GM23338 (cell line): ENCODE results near the gene LRMDA. TPM values are rescaled to one million over a fixed set of nuclear protein-coding genes. Genes with fewer than 3 reads are reported as not detected.

ENCODE experiments used
- ATAC-seq: fragments of 200-7000 bp; cut with Tn5 transposase; 3 replicates; pipeline ENCODE4 v1.9.1; 2020
- DNase-seq: peaks from one replicate; pipeline ENCODE4 v3.0.0-alpha.2; 2015; ENCODE audit warnings: low spot score
- H2AFZ ChIP-seq: fragments of 200-600 bp; sonication (generic); 2 replicates; pipeline ENCODE4 v1.8.0; 2016; ENCODE audit warnings: antibody characterized with exemption, mild to moderate bottlenecking, moderate library complexity
- H3F3A ChIP-seq: fragments of 200-600 bp; sonication (generic); replicated peaks from 2 replicates; pipeline ENCODE4 v1.8.0; 2017; ENCODE audit warnings: antibody characterized with exemption, mixed run types, low read depth
- H3K27ac ChIP-seq: fragments of 200-600 bp; sonication (generic); 2 replicates; pipeline ENCODE4 v1.6.1; 2016; ENCODE audit warnings: low read depth
- H3K27me3 ChIP-seq: fragments of 200-600 bp; sonication (generic); 2 replicates; pipeline ENCODE4 v1.8.0; 2016; ENCODE audit warnings: mild to moderate bottlenecking, mixed run types, moderate library complexity; ENCODE audit not compliant: insufficient read depth
- H3K36me3 ChIP-seq: fragments of 200-600 bp; sonication (generic); 2 replicates; pipeline ENCODE4 v1.8.0; 2016; ENCODE audit warnings: mild to moderate bottlenecking; ENCODE audit not compliant: insufficient read depth
- H3K4me1 ChIP-seq: fragments of 200-600 bp; sonication (generic); 2 replicates; pipeline ENCODE4 v1.8.0; 2016; ENCODE audit warnings: mild to moderate bottlenecking, moderate library complexity; ENCODE audit not compliant: insufficient read depth
- H3K4me2 ChIP-seq: fragments of 200-600 bp; sonication (generic); 2 replicates; pipeline ENCODE4 v1.7.1; 2017; ENCODE audit warnings: mixed run types
- H3K4me3 ChIP-seq: fragments of 200-600 bp; sonication (generic); 2 replicates; pipeline ENCODE4 v1.6.1; 2016; ENCODE audit warnings: mixed run types
- H3K79me2 ChIP-seq: fragments of 200-600 bp; sonication (generic); replicated peaks from 2 replicates; pipeline ENCODE4 v1.8.0; 2017; ENCODE audit warnings: mild to moderate bottlenecking; ENCODE audit not compliant: insufficient read depth
- H3K9me2 ChIP-seq: fragments of 200-600 bp; sonication (generic); 2 replicates; pipeline ENCODE4 v1.8.0; 2017; ENCODE audit not compliant: insufficient read depth
- H4K20me1 ChIP-seq: fragments of 200-600 bp; sonication (generic); replicated peaks from 2 replicates; pipeline ENCODE4 v1.8.0; 2017; ENCODE audit warnings: mild to moderate bottlenecking; ENCODE audit not compliant: insufficient read depth
- H3K27ac Mint-ChIP-seq: 2 replicates; pipeline ENCODE4 v1.8.0; 2020; ENCODE audit warnings: inconsistent platforms, mild to moderate bottlenecking, moderate library complexity, mixed read lengths
- H3K27me3 Mint-ChIP-seq: 3 replicates; pipeline ENCODE4 v1.8.0; 2022; ENCODE audit warnings: low read depth, mild to moderate bottlenecking, moderate library complexity, mixed read lengths, inconsistent platforms; ENCODE audit not compliant: insufficient read depth, poor library complexity
- H3K36me3 Mint-ChIP-seq: 3 replicates; pipeline ENCODE4 v1.8.0; 2021; ENCODE audit warnings: low read depth, mild to moderate bottlenecking, inconsistent platforms, moderate library complexity, mixed read lengths
- H3K4me1 Mint-ChIP-seq: 3 replicates; pipeline ENCODE4 v1.8.0; 2020; ENCODE audit warnings: mild to moderate bottlenecking, inconsistent platforms, mixed read lengths
- H3K4me3 Mint-ChIP-seq: 3 replicates; pipeline ENCODE4 v1.8.0; 2021; ENCODE audit warnings: moderate library complexity, mild to moderate bottlenecking, inconsistent platforms, mixed read lengths
- H3K9me3 Mint-ChIP-seq: 3 replicates; pipeline ENCODE4 v1.8.0; 2020; ENCODE audit warnings: moderate library complexity, mild to moderate bottlenecking, inconsistent platforms, mixed read lengths
- CREB1 ChIP-seq: fragments of 250-450 bp; sonication (Bioruptor Pico); IDR thresholded peaks from 2 replicates; pipeline ENCODE4 v1.5.0; 2020; ENCODE audit warnings: low read depth, mild to moderate bottlenecking, moderate library complexity
- CTCF ChIP-seq, 2 experiments: fragments of 200-600 bp in 1 of 2; sonication (generic) in 1 of 2; conservative IDR thresholded peaks; 2 replicates each; pipeline versions ENCODE4 v1.5.1 to v1.6.1; 2016 to 2017; ENCODE audit warnings: antibody characterized with exemption in 2 of 2, low read depth in 2 of 2, mild to moderate bottlenecking in 2 of 2, moderate library complexity in 1 of 2
- ETS1 ChIP-seq: IDR thresholded peaks from 2 replicates; pipeline ENCODE4 v1.6.1; 2016; ENCODE audit warnings: antibody characterized with exemption
- EZH2 ChIP-seq: fragments of 200-600 bp; sonication (generic); IDR thresholded peaks from one replicate; pipeline ENCODE4 v1.8.0; 2017; ENCODE audit warnings: antibody characterized with exemption, mild to moderate bottlenecking, low read depth; ENCODE audit not compliant: unreplicated experiment
- EZH2phosphoT487 ChIP-seq: fragments of 200-600 bp; sonication (generic); IDR thresholded peaks from one replicate; pipeline ENCODE4 v1.8.1; 2018; ENCODE audit warnings: antibody characterized with exemption; ENCODE audit not compliant: unreplicated experiment
- JUNB ChIP-seq: IDR thresholded peaks from one replicate; pipeline ENCODE4 v1.6.1; 2016; ENCODE audit warnings: antibody characterized with exemption; ENCODE audit not compliant: unreplicated experiment
- NANOG ChIP-seq: IDR thresholded peaks from 2 replicates; pipeline ENCODE4 v1.6.1; 2016; ENCODE audit warnings: antibody characterized with exemption, borderline replicate concordance
- POLR2AphosphoS5 ChIP-seq: IDR thresholded peaks from 2 replicates; pipeline ENCODE4 v1.6.1; 2016; ENCODE audit warnings: antibody characterized with exemption, low read depth
- REST ChIP-seq: IDR thresholded peaks from one replicate; pipeline ENCODE4 v1.6.1; 2018; ENCODE audit warnings: antibody characterized with exemption; ENCODE audit not compliant: unreplicated experiment
- STAT1 ChIP-seq: IDR thresholded peaks from one replicate; pipeline ENCODE4 v1.6.1; 2016; ENCODE audit warnings: antibody characterized with exemption; ENCODE audit not compliant: unreplicated experiment
- ZNF114 ChIP-seq: fragments of 250-450 bp; sonication (Bioruptor Pico); IDR thresholded peaks from 2 replicates; pipeline ENCODE4 v1.5.0; 2020; ENCODE audit warnings: mild to moderate bottlenecking, moderate library complexity
- ZNF331 ChIP-seq: fragments of 250-450 bp; sonication (Bioruptor Pico); IDR thresholded peaks from 2 replicates; pipeline ENCODE4 v1.5.0; 2020; ENCODE audit warnings: low read depth, mild to moderate bottlenecking, moderate library complexity
- ZNF462 ChIP-seq: fragments of 250-450 bp; sonication (Bioruptor Pico); IDR thresholded peaks from 2 replicates; pipeline ENCODE4 v1.5.0; 2020; ENCODE audit warnings: mild to moderate bottlenecking, moderate library complexity
- polyA plus RNA-seq: library from polyadenylated mRNA; unstranded; fragments of >200 nt; fragmentation: Nextera tagmentation; extraction: Ambion mirVana; gene quantifications from 2 replicates; pipeline ENCODE4 v1.2.1, GENCODE V29; 2016
- total RNA-seq: library from RNA; depleted of rRNA; stranded (reverse); fragments of >200 nt; shearing (Covaris generic); gene quantifications from 2 replicates; pipeline ENCODE4 v1.2.3, GENCODE V29; 2014

Gene LRMDA
- total and polyA plus RNA-seq, 2 experiments from 2014 or later = 0.90 to 1.8 TPM

- H3K4me1 Mint-ChIP-seq = peaks cover 5% of the 10 kb centered on the region; the same call in 2 of the 3 replicates
- no peak overlapping the region for H3K27ac ChIP-seq
- no peaks in the 10 kb centered on the region for H3K36me3 Mint-ChIP-seq
- ATAC-seq (no peak), DNase-seq (no peak)
- no peaks in the 10 kb centered on the region for H4K20me1 ChIP-seq
- no peak overlapping the region for H3K4me3 Mint-ChIP-seq
- no peaks in the 10 kb centered on the region for H3F3A ChIP-seq
- peaks cover 17% of the 10 kb centered on the region; the same call in 1 of the 2 replicates for H3K9me2 ChIP-seq
- TF ChIP-seq STAT1 = no peak
- no peak for TF ChIP-seq ZNF331
- TF ChIP-seq POLR2AphosphoS5 = no peak
- TF ChIP-seq REST = no peak
- no peak for TF ChIP-seq JUNB
- TF ChIP-seq CREB1 (CRISPR knock-in tag) = no peak
- TF ChIP-seq NANOG = no peak
- no peak for TF ChIP-seq ZNF114 (CRISPR knock-in tag)
- TF ChIP-seq CTCF (conservative IDR thresholded peaks at IDR 0.05; ENCODE audit: low read depth in 2 of 2) = no peak
- no peak for TF ChIP-seq ZNF462 (CRISPR knock-in tag)
- TF ChIP-seq EZH2 = no peak
- no peak for TF ChIP-seq EZH2phosphoT487
- no peak for TF ChIP-seq ETS1
- H3K27me3 ChIP-seq = no peaks in the 10 kb centered on the region
- H3K36me3 ChIP-seq = no peaks in the 10 kb centered on the region
- no peak overlapping the region for H3K4me3 ChIP-seq
- H3K27me3 Mint-ChIP-seq = no peaks in the 10 kb centered on the region
- H3K9me3 Mint-ChIP-seq = no peaks in the 10 kb centered on the region
- no peak overlapping the region for H3K27ac Mint-ChIP-seq
- H2AFZ ChIP-seq = no peak overlapping the region
- no peaks in the 10 kb centered on the region for H3K4me1 ChIP-seq
- H3K79me2 ChIP-seq = no peaks in the 10 kb centered on the region
- H3K4me2 ChIP-seq = no peak overlapping the region
Measured at GRCh38 chr10:76354212-76354738, 922.9 kb downstream of the LRMDA start.
